ENCODE results near the gene GYS1. TPM values are rescaled to one million over a fixed set of nuclear protein-coding genes. Genes with fewer than 3 reads are reported as not detected.
A peak's percentile ranks its signal among the peaks of the same experiment; 100 is the strongest.

The GYS1 gene
- total RNA-seq, 2 experiments from 2014 or later, result 58.1 to 58.7 TPM

- ATAC-seq (peak; percentile 82), DNase-seq (peak; percentile 98)
- H3K4me1 Mint-ChIP-seq (ENCODE audit: low read depth), result peaks cover 31% of the 10 kb centered on the region
- ChIA-PET CTCF (interaction anchor here (1.0 to 2.5 kb wide), 4 partner anchors 16 to 167 kb away, joined by 4 to 11 read pairs (median 6); partner anchors contain the start of genes GYS1 and RUVBL2), POLR2A (interaction anchor here (0.9 to 3.5 kb wide), 5 partner anchors 9 to 53 kb away, joined by 3 to 38 read pairs (median 4); partner anchors contain the start of gene FTL)
- H3K9me3 Mint-ChIP-seq, result no peaks in the 10 kb centered on the region
- TF ChIP-seq CTCF (IDR thresholded peaks at IDR 0.05), result no peak
- H3K27ac Mint-ChIP-seq, result peak within 1 kb of the TSS; percentile 92
- intact Hi-C loops (cut with micrococcal nuclease), result no loop called here
- H3K4me3 Mint-ChIP-seq, result peak within 1 kb of the TSS; percentile 75
- no peaks in the 10 kb centered on the region for H3K27me3 Mint-ChIP-seq
- H3K36me3 Mint-ChIP-seq (ENCODE audit: low read depth), result peaks cover 34% of the 10 kb centered on the region
Measured at GRCh38 chr19:48954595-48955307, 38.4 kb downstream of the GYS1 start, which contains the start of gene BAX. TSS of gene BAX (plus strand) at chr19:48954875. CDS start at chr19:48954929, 54 bp downstream.

- Mint-ChIP-seq H3K9me3 (no peaks in the 10 kb centered on the region), H3K4me1 (ENCODE audit: low read depth) (peaks cover 27% of the 10 kb centered on the region), H3K27me3 (no peaks in the 10 kb centered on the region), H3K4me3 (peak overlapping the region; percentile 75), H3K27ac (peak overlapping the region; percentile 86), H3K36me3 (ENCODE audit: low read depth) (peaks cover 34% of the 10 kb centered on the region)
- TF ChIP-seq CTCF (IDR thresholded peaks at IDR 0.05), result no peak
- no peak for DNase-seq
- ChIA-PET CTCF (interaction anchor here (1.0 to 2.5 kb wide), 4 partner anchors 16 to 166 kb away, joined by 4 to 11 read pairs (median 6); partner anchors contain the start of genes GYS1 and RUVBL2), POLR2A (interaction anchor here (0.9 to 3.5 kb wide), 6 partner anchors 8 to 53 kb away, joined by 3 to 38 read pairs (median 4); partner anchors contain the start of gene FTL)
- ATAC-seq, result no peak
- intact Hi-C loops (cut with micrococcal nuclease), result no loop called here
Measured at GRCh38 chr19:48953990-48954594, 39.0 kb downstream of the GYS1 start.

- no peak overlapping the region for H3K27ac Mint-ChIP-seq
- no peak overlapping the region for H3K4me3 Mint-ChIP-seq
- CTCF ChIA-PET, result interaction anchor here (0.8 to 2.5 kb wide), 3 partner anchors 17 to 111 kb away, joined by 3 to 11 read pairs (median 6); partner anchors contain the start of genes GYS1 and RUVBL2
- no peaks in the 10 kb centered on the region for H3K27me3 Mint-ChIP-seq
- H3K9me3 Mint-ChIP-seq, result no peaks in the 10 kb centered on the region
- intact Hi-C loops (cut with micrococcal nuclease), result no loop called here
- DNase-seq (no peak), ATAC-seq (no peak)
- peaks cover 25% of the 10 kb centered on the region for H3K4me1 Mint-ChIP-seq (ENCODE audit: low read depth)
- POLR2A ChIA-PET, result interaction anchor here (1.3 to 3.5 kb wide), 3 partner anchors 9 to 52 kb away, joined by 3 to 38 read pairs (median 6); partner anchors contain the start of gene FTL
- H3K36me3 Mint-ChIP-seq (ENCODE audit: low read depth), result peaks cover 26% of the 10 kb centered on the region
- no peak for TF ChIP-seq CTCF (IDR thresholded peaks at IDR 0.05)
Measured at GRCh38 chr19:48953141-48953540, 40.0 kb downstream of the GYS1 start.

- CTCF ChIA-PET, result interaction anchor here (1.5 kb wide), 1 partner anchor 20 kb away, joined by 5 read pairs; no protein-coding TSS in a partner anchor
- H3K9me3 Mint-ChIP-seq, result peaks cover 2% of the 10 kb centered on the region
- POLR2A ChIA-PET, result no interaction called here
- intact Hi-C loops (cut with micrococcal nuclease), result no loop called here
- H3K27ac Mint-ChIP-seq, result no peak overlapping the region
- peaks cover 8% of the 10 kb centered on the region for H3K36me3 Mint-ChIP-seq (ENCODE audit: low read depth)
- no peaks in the 10 kb centered on the region for H3K27me3 Mint-ChIP-seq
- H3K4me1 Mint-ChIP-seq (ENCODE audit: low read depth), result peaks cover 12% of the 10 kb centered on the region
- DNase-seq (no peak), ATAC-seq (no peak)
- H3K4me3 Mint-ChIP-seq, result no peak overlapping the region
- no peak for TF ChIP-seq CTCF (IDR thresholded peaks at IDR 0.05)
Measured at GRCh38 chr19:48950830-48951519, 42.1 kb downstream of the GYS1 start.

Data from activated CD8-positive, alpha-beta T cell treated with anti-CD3 and anti-CD28 coated beads for 36 hours (primary cell).